Tibial artery (tissue), 4 donors: Measurements from ENCODE around the gene IFNA16.
"Not testable (repeated sequence)": the region's sequence is repeated elsewhere in the genome, so short reads cannot be mapped to it uniquely, and the experiment has no call there.

Source experiments
- DNase-seq, 2 donors: peaks; one replicate each; pipeline ENCODE4 v3.0.0-alpha.2; 2019
- H3K27ac ChIP-seq, 2 donors: fragments of 200-600 bp; sonication (generic) in 1 of 2; 1 replicate in 1 of 2; 2 replicates in 1 of 2; pipeline ENCODE4 v1.5.1; 2018 to 2019; ENCODE audit warnings: mild to moderate bottlenecking in 1 of 2
- H3K27me3 ChIP-seq, 2 donors: fragments of 200-600 bp; sonication (generic) in 1 of 2; one replicate each; pipeline versions ENCODE4 v1.5.1 to v1.6.0; 2016 to 2019
- H3K36me3 ChIP-seq, 3 donors: fragments of 200-600 bp; sonication (generic) in 2 of 3; one replicate each; pipeline ENCODE4 v1.5.1; 2016 to 2019; ENCODE audit warnings: mild to moderate bottlenecking in 2 of 3
- H3K4me1 ChIP-seq, 4 donors: fragments of 200-600 bp; sonication (generic) in 2 of 4; 1 replicate in 3 of 4; 2 replicates in 1 of 4; pipeline ENCODE4 v1.5.1; 2016 to 2019
- H3K4me3 ChIP-seq, 2 donors: fragments of 200-600 bp; sonication (generic) in 1 of 2; 1 replicate in 1 of 2; 2 replicates in 1 of 2; pipeline ENCODE4 v1.5.1; 2018 to 2019; ENCODE audit warnings: mild to moderate bottlenecking in 2 of 2
- H3K9me3 ChIP-seq, 3 donors: fragments of 200-600 bp; sonication (generic) in 1 of 3; one replicate each; pipeline ENCODE4 v1.5.1; 2016 to 2019
- intact Hi-C: fragments of 100-400 bp; cut with DNase I; formaldehyde crosslinking; loops from one replicate; pipeline ENCODE4 v1.15.0; 2023; ENCODE audit warnings: low total_unique reads
- TF ChIP-seq, protein P1 (sequence below), 2 experiments: fragments of 200-600 bp in 1 of 2; fragments of 450-650 bp in 1 of 2; IDR thresholded peaks; one replicate each; pipeline ENCODE4 v1.5.1; 2017 to 2019; ENCODE audit warnings: antibody characterized with exemption in 2 of 2, mild to moderate bottlenecking in 1 of 2, moderate library complexity in 1 of 2

Gene IFNA16

DNA sequence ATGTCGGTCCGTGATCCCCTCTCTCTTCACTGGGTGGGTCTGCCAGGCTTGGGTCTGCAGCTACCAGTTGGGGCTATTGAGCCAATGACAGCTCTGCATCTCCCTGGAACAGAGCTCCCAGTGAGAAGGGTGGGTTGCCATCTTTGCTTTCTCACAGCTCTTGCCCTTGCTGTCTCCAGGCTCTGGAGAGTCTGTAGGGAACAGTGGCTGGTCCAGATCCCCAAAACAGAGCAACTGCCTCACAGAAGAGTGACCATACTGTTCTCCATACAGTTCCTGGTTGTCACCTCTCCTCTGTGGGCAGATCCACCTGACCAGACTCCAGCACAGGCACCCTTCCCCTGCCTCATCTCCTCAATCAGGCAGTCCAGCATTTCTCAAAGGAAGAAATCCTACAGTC lies 16.1 kb upstream of the IFNA16 start:
- H3K36me3 ChIP-seq: no peaks in the 10 kb centered on the region
- H3K4me1 ChIP-seq: no peaks in the 10 kb centered on the region
- H3K9me3 ChIP-seq: no peaks in the 10 kb centered on the region
- no peak overlapping the region for H3K27ac ChIP-seq
- no peak for DNase-seq
- H3K27me3 ChIP-seq: no peaks in the 10 kb centered on the region
- TF ChIP-seq, protein P1, sequence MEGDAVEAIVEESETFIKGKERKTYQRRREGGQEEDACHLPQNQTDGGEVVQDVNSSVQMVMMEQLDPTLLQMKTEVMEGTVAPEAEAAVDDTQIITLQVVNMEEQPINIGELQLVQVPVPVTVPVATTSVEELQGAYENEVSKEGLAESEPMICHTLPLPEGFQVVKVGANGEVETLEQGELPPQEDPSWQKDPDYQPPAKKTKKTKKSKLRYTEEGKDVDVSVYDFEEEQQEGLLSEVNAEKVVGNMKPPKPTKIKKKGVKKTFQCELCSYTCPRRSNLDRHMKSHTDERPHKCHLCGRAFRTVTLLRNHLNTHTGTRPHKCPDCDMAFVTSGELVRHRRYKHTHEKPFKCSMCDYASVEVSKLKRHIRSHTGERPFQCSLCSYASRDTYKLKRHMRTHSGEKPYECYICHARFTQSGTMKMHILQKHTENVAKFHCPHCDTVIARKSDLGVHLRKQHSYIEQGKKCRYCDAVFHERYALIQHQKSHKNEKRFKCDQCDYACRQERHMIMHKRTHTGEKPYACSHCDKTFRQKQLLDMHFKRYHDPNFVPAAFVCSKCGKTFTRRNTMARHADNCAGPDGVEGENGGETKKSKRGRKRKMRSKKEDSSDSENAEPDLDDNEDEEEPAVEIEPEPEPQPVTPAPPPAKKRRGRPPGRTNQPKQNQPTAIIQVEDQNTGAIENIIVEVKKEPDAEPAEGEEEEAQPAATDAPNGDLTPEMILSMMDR (IDR thresholded peaks at IDR 0.05): no peak
- intact Hi-C loops: no loop called here
- no peak overlapping the region for H3K4me3 ChIP-seq

DNA sequence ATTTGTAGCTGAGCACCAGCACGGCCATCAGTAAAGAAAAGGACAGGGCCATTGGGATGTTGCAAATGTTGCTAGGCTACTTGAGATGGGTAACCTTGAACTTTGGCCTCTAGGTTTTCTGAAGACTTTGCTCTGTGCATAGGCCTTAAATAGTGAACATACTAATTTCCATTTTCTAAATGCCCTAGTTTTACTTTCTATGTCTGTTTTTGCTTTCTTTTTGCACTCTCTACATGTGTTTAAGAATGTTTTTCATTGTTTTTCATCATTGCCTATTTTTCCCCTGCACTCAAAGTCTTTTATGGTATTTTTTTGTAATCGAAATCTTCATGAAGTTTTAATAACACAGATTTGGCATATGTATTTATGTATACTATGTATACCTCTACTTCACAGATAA lies 11.0 kb upstream of the IFNA16 start, which contains the start of gene IFNA17:
IFNA17 (minus strand) TSS at position 101 of the 400 bp plus-strand sequence; CDS start at position 52, 49 bp downstream.
- TF ChIP-seq, protein P1 (IDR thresholded peaks at IDR 0.05): no peak
- no peak for DNase-seq
- intact Hi-C loops: no loop called here
- H3K27ac ChIP-seq: no peak within 1 kb of the TSS
- H3K4me3 ChIP-seq: no peak within 1 kb of the TSS
- no peaks in the 10 kb centered on the region for H3K4me1 ChIP-seq
- H3K36me3 ChIP-seq: no peaks in the 10 kb centered on the region
- H3K9me3 ChIP-seq: no peaks in the 10 kb centered on the region
- no peaks in the 10 kb centered on the region for H3K27me3 ChIP-seq

DNA sequence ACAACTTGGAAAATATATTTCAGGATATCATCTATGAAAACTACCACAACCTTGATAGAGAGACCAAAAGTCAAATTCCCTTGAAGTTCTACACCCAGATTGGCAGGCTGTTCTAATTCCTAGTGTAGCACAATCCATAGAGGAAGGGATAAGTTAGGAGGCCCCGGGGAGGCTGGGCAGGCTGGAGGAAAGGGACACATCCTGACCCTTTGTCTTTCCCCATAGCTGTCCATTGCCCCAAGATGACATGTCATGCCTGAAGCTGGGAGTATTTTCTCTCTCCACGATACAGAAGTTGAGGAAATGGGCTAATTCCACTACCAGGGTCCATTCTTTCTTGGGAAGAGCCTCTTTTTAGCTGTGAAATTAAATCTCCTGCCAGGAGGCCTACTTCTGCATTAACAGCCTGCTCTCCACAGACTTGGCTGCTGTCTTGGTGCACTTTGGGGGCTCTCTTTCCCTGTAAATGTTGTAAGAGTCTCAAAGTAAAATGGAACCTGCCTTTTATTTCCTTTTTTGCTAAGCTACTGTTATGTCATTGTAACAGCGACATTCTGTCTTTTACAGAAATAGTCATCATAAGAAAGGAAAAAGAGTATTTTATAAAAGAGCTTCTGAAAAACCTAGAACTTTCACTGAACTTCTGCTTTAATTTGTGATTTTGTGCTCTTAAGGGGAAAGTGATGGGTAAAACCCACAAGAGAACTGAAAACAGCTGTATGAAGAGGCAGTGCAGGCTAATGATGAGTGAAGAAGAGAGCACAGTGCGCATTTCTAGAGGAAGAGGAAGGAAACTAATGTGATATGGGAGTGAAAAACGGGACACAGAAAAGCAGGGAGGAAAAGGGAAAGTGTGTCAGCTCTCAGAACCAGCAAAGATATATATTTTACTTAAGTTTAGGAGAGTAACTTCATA lies 3.4 kb downstream of the IFNA16 start:
- H3K27me3 ChIP-seq, intact Hi-C loops, H3K36me3 ChIP-seq, H3K27ac ChIP-seq, DNase-seq, H3K9me3 ChIP-seq, H3K4me3 ChIP-seq, H3K4me1 ChIP-seq: not testable (repeated sequence)

DNA sequence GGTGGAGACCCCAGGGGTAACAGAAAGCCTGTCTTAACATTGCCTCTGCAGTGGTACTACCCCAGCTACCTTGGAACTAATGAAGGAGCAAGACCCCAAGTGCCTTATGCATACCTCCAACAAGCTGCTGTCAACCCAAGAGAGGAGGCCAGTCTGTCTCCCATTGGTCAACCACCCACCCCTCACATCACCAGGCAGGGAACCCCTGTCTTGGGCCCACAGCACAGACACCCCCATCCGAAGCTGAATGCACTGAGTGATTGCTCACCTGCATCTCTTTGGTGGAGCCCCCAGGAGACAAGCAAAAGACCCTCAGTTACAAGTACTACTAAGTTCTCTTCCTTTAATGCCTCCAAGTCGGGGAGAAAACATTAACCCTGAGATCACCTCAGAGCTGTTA lies 5.0 kb downstream of the IFNA16 start:
- H3K36me3 ChIP-seq, H3K4me1 ChIP-seq, intact Hi-C loops, H3K27me3 ChIP-seq, DNase-seq, H3K4me3 ChIP-seq, H3K27ac ChIP-seq, H3K9me3 ChIP-seq: not testable (repeated sequence)

DNA sequence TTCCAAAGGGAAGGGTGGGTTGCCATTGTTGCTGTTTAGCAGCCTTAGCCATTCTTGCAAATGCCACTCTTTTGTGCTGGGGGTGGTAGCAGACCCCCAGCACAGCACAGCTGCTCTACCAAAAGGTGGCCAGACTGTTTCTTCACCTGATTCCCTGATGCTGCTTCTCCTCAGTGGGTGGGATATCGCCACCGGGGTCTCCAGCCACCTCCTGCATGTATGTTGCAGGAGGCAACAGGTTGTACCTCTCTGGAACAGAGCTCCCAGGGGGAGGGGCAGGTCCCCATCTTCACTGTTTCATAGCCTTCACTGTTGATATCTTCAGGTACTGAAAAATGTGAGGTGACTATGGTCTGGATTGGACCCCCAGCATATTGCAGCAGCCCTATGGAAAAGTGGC lies 6.3 kb downstream of the IFNA16 start:
- H3K4me3 ChIP-seq, H3K27ac ChIP-seq, H3K27me3 ChIP-seq, intact Hi-C loops, DNase-seq, H3K9me3 ChIP-seq, H3K36me3 ChIP-seq, H3K4me1 ChIP-seq: not testable (repeated sequence)

DNA sequence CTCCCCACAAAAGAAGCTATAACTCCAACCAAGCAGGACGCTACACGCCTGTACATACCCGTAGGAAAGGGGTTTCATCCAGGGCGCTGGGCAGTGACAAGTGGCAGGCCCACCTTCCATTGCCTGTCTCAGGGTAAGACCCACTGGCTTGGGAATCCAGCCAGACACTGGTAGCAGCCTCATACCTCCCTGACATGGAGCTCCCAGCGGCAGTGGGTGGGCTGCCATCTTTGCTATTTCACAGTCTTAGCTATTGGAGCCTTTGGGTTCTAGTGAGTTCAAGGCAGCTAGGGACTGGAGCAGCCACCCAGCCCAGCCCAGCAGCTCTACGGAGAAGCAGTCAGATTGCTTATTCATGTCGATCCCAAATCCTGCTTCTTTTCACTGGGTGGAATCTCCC lies 6.8 kb downstream of the IFNA16 start:
- DNase-seq: no peak
- no peak overlapping the region for H3K27ac ChIP-seq
- no peak overlapping the region for H3K4me3 ChIP-seq
- TF ChIP-seq, protein P1 (IDR thresholded peaks at IDR 0.05): no peak
- no peaks in the 10 kb centered on the region for H3K27me3 ChIP-seq
- intact Hi-C loops: no loop called here
- no peaks in the 10 kb centered on the region for H3K4me1 ChIP-seq
- no peaks in the 10 kb centered on the region for H3K36me3 ChIP-seq
- H3K9me3 ChIP-seq: no peaks in the 10 kb centered on the region

DNA sequence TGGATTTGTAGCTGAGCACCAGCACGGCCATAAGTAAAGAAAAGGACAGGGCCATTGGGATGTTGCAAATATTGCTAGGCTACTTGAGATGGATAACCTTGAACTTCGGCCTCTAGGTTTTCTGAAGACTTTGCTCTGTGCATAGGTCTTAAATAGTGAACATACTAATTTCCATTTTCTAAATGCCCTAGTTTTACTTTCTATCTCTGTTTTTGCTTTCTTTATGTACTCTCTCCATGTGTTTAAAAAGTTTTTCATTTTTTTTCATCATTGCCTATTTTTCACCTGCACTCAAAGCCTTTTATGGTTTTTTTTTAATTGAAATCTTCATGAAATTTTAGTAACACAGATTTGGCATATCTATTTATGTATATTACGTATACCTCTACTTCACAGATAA lies 10.1 kb downstream of the IFNA16 start, which contains the start of gene IFNA10:
IFNA10 (minus strand) TSS at position 101 of the 400 bp plus-strand sequence; CDS start at position 55, 46 bp downstream.
- H3K36me3 ChIP-seq, H3K27ac ChIP-seq, intact Hi-C loops: not testable (repeated sequence)

More for the DNA sequence above, 10.1 kb downstream of the IFNA16 start, which contains the start of gene IFNA10:
- H3K9me3 ChIP-seq, H3K27me3 ChIP-seq, H3K4me3 ChIP-seq, DNase-seq, H3K4me1 ChIP-seq: not testable (repeated sequence)
